DOHH2 (cell line): Measurements from ENCODE around the gene TTBK1.

Experiments used
- H3F3A ChIP-seq: fragments of 200-600 bp; sonication (generic), shearing (Covaris generic); 2 replicates; pipeline ENCODE4 v1.6.0; 2016; ENCODE audit warnings: antibody characterized with exemption, mild to moderate bottlenecking; ENCODE audit not compliant: control insufficient read depth, insufficient read depth
- H3K27ac ChIP-seq: fragments of 200-600 bp; sonication (generic); 2 replicates; pipeline ENCODE4 v1.5.1; 2014; ENCODE audit warnings: low read depth, mild to moderate bottlenecking, low read length, moderate library complexity
- H3K27me3 ChIP-seq: fragments of 200-600 bp; sonication (generic); 2 replicates; pipeline ENCODE4 v1.6.1; 2014; ENCODE audit warnings: mild to moderate bottlenecking, low read length, mixed read lengths; ENCODE audit not compliant: control insufficient read depth
- H3K36me3 ChIP-seq: fragments of 200-600 bp; sonication (generic); 2 replicates; pipeline ENCODE4 v1.6.1; 2014; ENCODE audit warnings: mild to moderate bottlenecking, low read length, moderate library complexity, mixed read lengths; ENCODE audit not compliant: control insufficient read depth
- H3K4me1 ChIP-seq: fragments of 200-600 bp; sonication (generic); 2 replicates; pipeline ENCODE4 v1.6.1; 2014; ENCODE audit warnings: mild to moderate bottlenecking, low read length, mixed read lengths; ENCODE audit not compliant: control insufficient read depth
- H3K4me2 ChIP-seq: fragments of 200-600 bp; sonication (generic); 2 replicates; pipeline ENCODE4 v1.6.0; 2014; ENCODE audit warnings: mild to moderate bottlenecking, low read length, moderate library complexity
- H3K4me3 ChIP-seq: fragments of 200-600 bp; sonication (generic); 2 replicates; pipeline ENCODE4 v1.5.1; 2014; ENCODE audit warnings: mild to moderate bottlenecking, low read length, mixed read lengths
- H3K79me2 ChIP-seq: fragments of 200-600 bp; sonication (generic); 2 replicates; pipeline ENCODE4 v1.6.1; 2014; ENCODE audit warnings: mild to moderate bottlenecking, low read length, mixed read lengths; ENCODE audit not compliant: control insufficient read depth
- H3K9me2 ChIP-seq: fragments of 200-600 bp; sonication (generic); replicated peaks from 2 replicates; pipeline ENCODE4 v1.6.1; 2014; ENCODE audit warnings: mild to moderate bottlenecking, low read length, mixed read lengths; ENCODE audit not compliant: control insufficient read depth
- H3K9me3 ChIP-seq: fragments of 200-600 bp; sonication (generic); 2 replicates; pipeline ENCODE4 v1.6.1; 2014; ENCODE audit warnings: antibody characterized with exemption, low read length, mixed read lengths; ENCODE audit not compliant: control insufficient read depth, insufficient read depth
- H4K20me1 ChIP-seq: fragments of 200-600 bp; sonication (generic); 2 replicates; pipeline ENCODE4 v1.6.0; 2014; ENCODE audit warnings: low read depth, mild to moderate bottlenecking, antibody characterized with exemption, low read length, moderate library complexity; ENCODE audit not compliant: control insufficient read depth, insufficient read depth
- EZH2phosphoT487 ChIP-seq: fragments of 200-600 bp; sonication (generic); IDR thresholded peaks from 2 replicates; pipeline ENCODE4 v1.6.1; 2017; ENCODE audit warnings: borderline replicate concordance, mild to moderate bottlenecking, antibody characterized with exemption, low read length, moderate library complexity, mixed read lengths
- TF ChIP-seq, protein P1 (sequence below): fragments of 200-600 bp; sonication (generic); IDR thresholded peaks from one replicate; pipeline ENCODE4 v1.5.1; 2014; ENCODE audit warnings: antibody characterized with exemption, mild to moderate bottlenecking, low read depth, low read length; ENCODE audit not compliant: poor library complexity, severe bottlenecking

TTBK1 gene

GRCh38 chr6:43298565-43299337 lies 55.5 kb downstream of the TTBK1 start:
- no peak overlapping the region for H3K4me3 ChIP-seq
- no peaks in the 10 kb centered on the region for H3K79me2 ChIP-seq
- TF ChIP-seq, protein P1, sequence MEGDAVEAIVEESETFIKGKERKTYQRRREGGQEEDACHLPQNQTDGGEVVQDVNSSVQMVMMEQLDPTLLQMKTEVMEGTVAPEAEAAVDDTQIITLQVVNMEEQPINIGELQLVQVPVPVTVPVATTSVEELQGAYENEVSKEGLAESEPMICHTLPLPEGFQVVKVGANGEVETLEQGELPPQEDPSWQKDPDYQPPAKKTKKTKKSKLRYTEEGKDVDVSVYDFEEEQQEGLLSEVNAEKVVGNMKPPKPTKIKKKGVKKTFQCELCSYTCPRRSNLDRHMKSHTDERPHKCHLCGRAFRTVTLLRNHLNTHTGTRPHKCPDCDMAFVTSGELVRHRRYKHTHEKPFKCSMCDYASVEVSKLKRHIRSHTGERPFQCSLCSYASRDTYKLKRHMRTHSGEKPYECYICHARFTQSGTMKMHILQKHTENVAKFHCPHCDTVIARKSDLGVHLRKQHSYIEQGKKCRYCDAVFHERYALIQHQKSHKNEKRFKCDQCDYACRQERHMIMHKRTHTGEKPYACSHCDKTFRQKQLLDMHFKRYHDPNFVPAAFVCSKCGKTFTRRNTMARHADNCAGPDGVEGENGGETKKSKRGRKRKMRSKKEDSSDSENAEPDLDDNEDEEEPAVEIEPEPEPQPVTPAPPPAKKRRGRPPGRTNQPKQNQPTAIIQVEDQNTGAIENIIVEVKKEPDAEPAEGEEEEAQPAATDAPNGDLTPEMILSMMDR: no peak
- TF ChIP-seq EZH2phosphoT487: no peak
- no peaks in the 10 kb centered on the region for H3K36me3 ChIP-seq
- H3K27ac ChIP-seq: no peak overlapping the region
- H3K9me2 ChIP-seq: no peaks in the 10 kb centered on the region
- no peak overlapping the region for H3K4me2 ChIP-seq
- H4K20me1 ChIP-seq: no peaks in the 10 kb centered on the region
- peaks cover 3% of the 10 kb centered on the region; the same call in 1 of the 2 replicates for H3K4me1 ChIP-seq
- H3F3A ChIP-seq: no peaks in the 10 kb centered on the region
- no peaks in the 10 kb centered on the region for H3K27me3 ChIP-seq
- H3K9me3 ChIP-seq: no peaks in the 10 kb centered on the region

DNA sequence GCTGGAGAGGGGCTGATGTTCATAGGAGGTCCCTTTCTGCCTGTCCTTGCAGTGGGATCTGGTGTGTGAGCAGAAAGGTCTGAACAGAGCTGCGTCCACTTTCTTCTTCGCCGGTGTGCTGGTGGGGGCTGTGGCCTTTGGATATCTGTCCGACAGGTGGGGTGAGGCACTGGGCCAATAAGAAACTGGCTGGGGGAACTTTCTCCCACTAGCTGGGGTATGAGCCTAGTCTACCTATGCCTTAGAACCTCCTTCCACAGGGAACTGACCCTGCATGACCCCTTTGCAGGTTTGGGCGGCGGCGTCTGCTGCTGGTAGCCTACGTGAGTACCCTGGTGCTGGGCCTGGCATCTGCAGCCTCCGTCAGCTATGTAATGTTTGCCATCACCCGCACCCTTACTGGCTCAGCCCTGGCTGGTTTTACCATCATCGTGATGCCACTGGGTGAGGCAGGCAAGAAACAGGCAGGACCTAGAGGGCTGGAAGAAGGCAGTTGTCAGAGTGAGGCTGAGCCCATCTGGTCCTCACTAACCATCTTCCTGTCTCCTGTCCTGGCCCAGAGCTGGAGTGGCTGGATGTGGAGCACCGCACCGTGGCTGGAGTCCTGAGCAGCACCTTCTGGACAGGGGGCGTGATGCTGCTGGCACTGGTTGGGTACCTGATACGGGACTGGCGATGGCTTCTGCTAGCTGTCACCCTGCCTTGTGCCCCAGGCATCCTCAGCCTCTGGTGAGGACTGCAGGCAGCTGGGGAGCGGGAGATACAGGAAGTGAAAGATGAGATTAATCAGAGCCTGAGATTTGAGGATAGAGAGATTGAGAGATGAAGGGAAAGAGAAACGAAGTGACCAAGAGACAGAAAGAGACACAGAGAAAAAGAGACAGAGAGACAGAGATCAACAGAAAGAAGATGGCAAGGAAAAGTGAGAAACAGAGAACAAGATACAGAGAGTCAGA lies 56.3 kb downstream of the TTBK1 start:
- H3K79me2 ChIP-seq: no peaks in the 10 kb centered on the region
- no peaks in the 10 kb centered on the region for H3F3A ChIP-seq
- no peaks in the 10 kb centered on the region for H3K9me3 ChIP-seq
- no peaks in the 10 kb centered on the region for H4K20me1 ChIP-seq
- no peaks in the 10 kb centered on the region for H3K36me3 ChIP-seq
- no peak overlapping the region for H3K4me2 ChIP-seq
- H3K4me1 ChIP-seq: peaks cover 3% of the 10 kb centered on the region; the same call in 1 of the 2 replicates
- no peak overlapping the region for H3K4me3 ChIP-seq
- no peak for TF ChIP-seq EZH2phosphoT487
- TF ChIP-seq, protein P1: no peak
- H3K9me2 ChIP-seq: no peaks in the 10 kb centered on the region
- H3K27ac ChIP-seq: no peak overlapping the region
- H3K27me3 ChIP-seq: no peaks in the 10 kb centered on the region

- no peak overlapping the region for H3K27ac ChIP-seq
- no peak overlapping the region for H3K4me2 ChIP-seq
- H3F3A ChIP-seq: no peaks in the 10 kb centered on the region
- peaks cover 3% of the 10 kb centered on the region; the same call in 1 of the 2 replicates for H3K4me1 ChIP-seq
- H3K9me2 ChIP-seq: no peaks in the 10 kb centered on the region
- no peaks in the 10 kb centered on the region for H4K20me1 ChIP-seq
- H3K27me3 ChIP-seq: no peaks in the 10 kb centered on the region
- no peak for TF ChIP-seq EZH2phosphoT487
- TF ChIP-seq, protein P1: no peak
- no peaks in the 10 kb centered on the region for H3K9me3 ChIP-seq
- no peaks in the 10 kb centered on the region for H3K79me2 ChIP-seq
- no peaks in the 10 kb centered on the region; the same call in 1 of the 2 replicates for H3K36me3 ChIP-seq
- H3K4me3 ChIP-seq: no peak overlapping the region
Measured at GRCh38 chr6:43301081-43301870, 58.0 kb downstream of the TTBK1 start.
